Astrocyte of the hippocampus (primary cell): ENCODE data around the gene EEF1E1.
A peak's percentile ranks its signal among the peaks of the same experiment; 100 is the strongest.

Experiments
- DNase-seq: peaks from one replicate; pipeline ENCODE4 v3.0.0; 2011; ENCODE audit warnings: low read depth, low spot score

Gene EEF1E1

GRCh38 chr6:8087870-8088754 is 14.2 kb downstream of the EEF1E1 start:
- no peak for DNase-seq

- DNase-seq = no peak
These were observed 15.5 kb downstream of the EEF1E1 start for GRCh38 chr6:8086755-8087306.

GRCh38 chr6:8085053-8085511 is 17.3 kb downstream of the EEF1E1 start:
- peak; percentile 86 for DNase-seq

GRCh38 chr6:8084586-8084985 is 17.8 kb downstream of the EEF1E1 start:
- peak; percentile 39 for DNase-seq

GRCh38 chr6:8082954-8083858 is 19.1 kb downstream of the EEF1E1 start:
- DNase-seq = peak; percentile 63

- no peak for DNase-seq
These were observed 19.8 kb downstream of the EEF1E1 start for GRCh38 chr6:8082572-8082953.

GRCh38 chr6:8080362-8081151 is 21.8 kb downstream of the EEF1E1 start:
- DNase-seq = no peak

GRCh38 chr6:8079126-8079525 is 23.2 kb downstream of the EEF1E1 start:
- no peak for DNase-seq

- DNase-seq = no peak
These were observed 24.4 kb downstream of the EEF1E1 start for GRCh38 chr6:8077991-8078390.

GRCh38 chr6:8075704-8076103 is 26.6 kb downstream of the EEF1E1 start:
- DNase-seq = no peak

GRCh38 chr6:8075185-8075584 is 27.2 kb downstream of the EEF1E1 start:
- no peak for DNase-seq

GRCh38 chr6:8074213-8074612 is 28.1 kb downstream of the EEF1E1 start:
- DNase-seq = no peak

GRCh38 chr6:8073758-8074157 is 28.6 kb downstream of the EEF1E1 start:
- DNase-seq = no peak

GRCh38 chr6:8070718-8071117 is 31.6 kb downstream of the EEF1E1 start:
- DNase-seq = no peak

GRCh38 chr6:8069631-8070284 is 32.6 kb downstream of the EEF1E1 start:
- DNase-seq = no peak

- no peak for DNase-seq
These were observed 33.2 kb downstream of the EEF1E1 start for GRCh38 chr6:8069151-8069550.

GRCh38 chr6:8066108-8066507 is 36.2 kb downstream of the EEF1E1 start:
- no peak for DNase-seq

- no peak for DNase-seq
These were observed 36.8 kb downstream of the EEF1E1 start for GRCh38 chr6:8065519-8065911.

GRCh38 chr6:8064638-8065518 is 37.5 kb downstream of the EEF1E1 start:
- no peak for DNase-seq
